NCI-H446 (cell line): ENCODE measurements around the gene TMEM120B.
A peak's percentile ranks its signal among the peaks of the same experiment; 100 is the strongest.
"Not testable (repeated sequence)": the region's sequence is repeated elsewhere in the genome, so short reads cannot be mapped to it uniquely, and the experiment has no call there.

Source experiments
- DNase-seq, 2 experiments: peaks; one replicate each; lab custom pipeline; 2025; lab: John Stamatoyannopoulos, UW

Gene TMEM120B

GRCh38 chr12:121709478-121709961 lies 3.0 kb upstream of the TMEM120B start:
- DNase-seq, result no peak

- no peak for DNase-seq
Measured at GRCh38 chr12:121711361-121712189, 977 bp upstream of the TMEM120B start.

DNA sequence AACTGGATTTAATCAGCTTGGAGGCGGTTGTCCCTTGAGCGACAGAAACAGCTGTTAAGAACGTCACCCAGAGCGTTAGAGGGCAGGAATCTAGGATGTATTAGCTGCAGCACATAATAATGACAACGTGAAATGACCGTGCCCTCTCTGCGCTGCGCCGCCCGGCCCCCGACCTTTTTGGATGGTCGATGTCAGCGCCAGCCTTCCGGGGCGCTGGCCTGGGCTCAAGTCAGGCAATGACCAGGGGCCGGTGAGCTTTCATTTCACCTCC lies 427 bp upstream of the TMEM120B start:
- DNase-seq, result no peak

GRCh38 chr12:121713257-121713777 lies 765 bp downstream of the TMEM120B start:
- DNase-seq, result no peak

GRCh38 chr12:121713793-121714192 lies 1.2 kb downstream of the TMEM120B start:
- DNase-seq, result no peak

DNA sequence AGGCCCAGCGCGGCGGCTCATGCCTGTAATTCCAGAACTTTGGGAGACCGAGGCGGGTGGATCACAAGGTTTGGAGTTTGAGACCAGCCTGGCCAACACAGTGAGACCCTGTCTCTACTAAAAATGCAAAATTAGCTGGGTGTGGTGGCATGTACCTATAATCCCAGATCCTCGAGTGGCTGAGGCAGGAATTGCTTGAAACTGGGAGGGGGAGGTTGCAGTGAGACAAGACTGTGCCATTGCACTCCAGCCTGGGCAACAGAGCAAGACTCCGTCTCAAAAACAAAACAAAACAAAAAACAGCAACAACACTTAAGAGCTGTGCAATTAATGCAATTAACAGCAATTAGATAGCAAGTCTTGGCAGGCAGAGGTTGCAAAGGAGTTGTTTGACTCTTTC lies 2.5 kb downstream of the TMEM120B start:
- not testable (repeated sequence) for DNase-seq

- DNase-seq, result no peak
Measured at GRCh38 chr12:121715862-121716435, 3.4 kb downstream of the TMEM120B start.

DNA sequence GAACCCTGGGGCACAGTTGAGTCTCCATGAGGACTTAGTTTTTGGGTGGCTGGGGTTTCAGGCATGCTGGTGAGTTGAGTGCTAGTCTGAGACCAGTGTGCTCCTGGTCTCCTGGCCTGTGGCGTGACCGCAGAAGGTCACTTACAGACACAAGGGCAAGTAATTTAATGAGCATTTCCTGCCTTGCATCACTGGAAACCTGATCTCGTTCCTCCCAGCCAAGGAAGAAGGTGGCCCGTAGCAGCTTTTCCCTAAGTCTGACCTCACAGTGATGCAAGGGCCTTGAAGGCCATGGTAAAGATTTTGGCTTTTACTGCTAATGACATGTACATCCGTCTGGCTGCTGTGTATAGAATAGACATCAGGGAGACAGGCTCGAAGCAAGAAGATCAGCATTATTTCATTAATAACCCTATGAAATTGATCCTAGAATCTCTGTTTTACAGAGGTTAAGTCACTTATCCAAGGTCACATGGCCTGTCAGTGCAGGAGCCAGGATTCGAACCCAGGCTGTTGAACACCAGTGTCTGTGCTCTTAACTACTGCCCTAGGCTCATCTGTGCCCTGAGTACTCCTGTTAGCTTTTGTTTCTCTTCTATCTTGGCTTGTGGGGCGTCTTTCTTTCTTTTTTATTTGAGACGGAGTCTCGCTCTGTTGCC lies 4.6 kb downstream of the TMEM120B start:
- DNase-seq, result no peak

GRCh38 chr12:121718653-121719239 lies 6.2 kb downstream of the TMEM120B start:
- peak in 1 of 2 experiments; percentile 8 for DNase-seq

DNA sequence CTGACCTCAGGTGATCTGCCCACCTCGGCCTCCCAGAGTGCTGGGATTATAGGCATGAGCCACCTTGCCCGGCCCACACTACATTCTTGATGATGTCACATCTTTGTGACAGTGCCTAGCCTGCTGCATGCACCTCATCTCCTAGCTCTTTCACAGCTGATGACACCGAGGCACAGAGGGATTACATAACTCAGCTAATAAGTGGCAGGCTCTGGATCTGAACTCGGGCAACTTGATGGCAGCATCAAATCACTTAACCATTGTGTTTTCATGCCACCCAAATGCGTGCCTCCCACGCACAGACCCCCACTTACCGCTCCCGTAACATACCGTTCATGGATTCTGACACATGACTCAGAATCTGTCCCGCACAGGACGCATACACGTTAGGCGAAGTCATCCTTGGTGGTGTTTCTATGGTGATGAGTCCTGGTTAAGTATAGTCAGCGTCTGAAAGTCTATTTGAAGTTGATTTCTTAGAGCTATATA lies 7.4 kb downstream of the TMEM120B start:
- DNase-seq, result no peak

DNA sequence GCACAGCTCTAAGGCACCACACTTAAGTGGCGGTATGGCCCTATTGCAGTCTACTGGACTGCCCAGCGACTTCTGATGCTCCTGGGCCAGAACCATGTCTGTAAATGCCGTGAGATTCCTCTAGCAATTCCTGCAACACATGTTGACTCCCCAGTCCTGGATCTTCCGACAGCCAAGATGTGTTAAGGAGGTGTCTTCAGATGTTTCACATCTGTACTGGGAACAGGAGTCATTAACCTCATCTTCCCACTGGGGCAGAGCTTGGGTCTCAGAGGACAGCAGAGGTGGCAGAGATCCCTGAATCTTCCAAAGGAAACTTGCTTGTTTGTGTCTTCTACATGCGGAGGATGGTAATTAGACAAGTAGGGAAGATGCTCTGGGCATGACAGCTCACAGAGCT lies 8.2 kb downstream of the TMEM120B start:
- no peak for DNase-seq

GRCh38 chr12:121722511-121722910 lies 10.0 kb downstream of the TMEM120B start:
- no peak for DNase-seq

GRCh38 chr12:121723200-121723599 lies 10.6 kb downstream of the TMEM120B start:
- no peak for DNase-seq

DNA sequence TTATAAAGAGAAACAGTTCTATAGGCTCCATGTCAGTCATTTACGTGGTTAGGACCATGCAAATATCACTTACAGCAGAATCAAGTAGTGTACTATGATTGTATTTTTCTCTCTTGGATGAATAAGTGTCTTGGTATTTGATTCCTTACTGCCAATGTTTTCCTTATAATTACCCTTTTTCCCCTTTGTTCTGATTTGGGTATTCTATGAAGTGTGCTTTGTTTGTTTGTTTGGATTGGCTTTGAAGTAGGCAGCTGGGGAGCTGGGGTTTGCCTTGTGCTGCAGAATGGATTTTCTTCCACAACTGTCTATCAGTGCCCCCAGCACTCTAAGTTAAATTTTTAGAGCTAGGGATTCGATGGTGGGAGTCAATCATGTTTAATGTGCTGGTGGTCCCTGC lies 12.4 kb downstream of the TMEM120B start:
- no peak for DNase-seq

DNA sequence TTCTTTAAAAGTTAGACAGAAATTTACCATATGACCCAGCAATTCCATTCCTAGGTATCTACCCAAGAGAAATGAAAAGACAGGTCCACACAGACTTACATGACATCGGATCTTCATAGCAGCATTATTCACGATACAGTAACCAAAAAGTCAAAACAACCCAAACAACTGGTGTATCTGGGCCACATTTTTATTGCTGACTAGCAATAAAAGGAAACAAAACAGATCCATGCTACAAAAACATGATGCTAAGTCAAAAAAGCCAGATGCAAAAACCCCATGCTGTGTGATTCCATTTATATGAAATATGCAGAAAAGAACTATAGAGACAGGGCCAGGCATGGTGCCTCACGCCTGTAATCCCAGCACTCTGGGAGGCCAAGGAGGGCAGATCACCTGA lies 12.9 kb downstream of the TMEM120B start:
- DNase-seq, result no peak

- no peak for DNase-seq
Measured at GRCh38 chr12:121729021-121729420, 16.5 kb downstream of the TMEM120B start.

- DNase-seq, result no peak
Measured at GRCh38 chr12:121731473-121731872, 18.9 kb downstream of the TMEM120B start.

- no peak for DNase-seq
Measured at GRCh38 chr12:121733849-121734248, 21.3 kb downstream of the TMEM120B start.

DNA sequence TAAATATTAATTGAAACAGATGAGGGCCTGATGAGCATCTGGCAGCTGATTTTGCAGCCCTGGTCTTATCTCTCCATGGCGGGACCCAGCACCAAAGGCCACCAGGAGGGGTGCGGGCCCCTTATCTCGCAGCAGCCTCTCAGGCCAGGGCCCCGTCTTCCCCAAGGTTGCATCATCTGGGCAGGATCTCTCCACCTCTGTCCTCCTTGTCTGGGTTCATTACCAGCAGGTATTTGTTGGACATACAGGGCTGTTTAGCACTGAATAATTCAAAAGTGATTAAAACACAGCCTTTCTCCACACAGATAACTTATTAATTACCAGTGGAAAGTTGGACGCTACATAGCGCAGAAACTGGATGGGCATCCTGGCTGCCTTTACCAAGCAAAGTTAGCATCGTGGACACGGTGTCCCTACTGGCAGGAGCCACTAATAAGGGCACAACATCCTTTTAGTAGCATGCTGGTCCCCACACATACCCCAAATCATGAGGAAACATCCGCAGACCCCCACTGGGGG lies 25.8 kb downstream of the TMEM120B start:
- no peak for DNase-seq

DNA sequence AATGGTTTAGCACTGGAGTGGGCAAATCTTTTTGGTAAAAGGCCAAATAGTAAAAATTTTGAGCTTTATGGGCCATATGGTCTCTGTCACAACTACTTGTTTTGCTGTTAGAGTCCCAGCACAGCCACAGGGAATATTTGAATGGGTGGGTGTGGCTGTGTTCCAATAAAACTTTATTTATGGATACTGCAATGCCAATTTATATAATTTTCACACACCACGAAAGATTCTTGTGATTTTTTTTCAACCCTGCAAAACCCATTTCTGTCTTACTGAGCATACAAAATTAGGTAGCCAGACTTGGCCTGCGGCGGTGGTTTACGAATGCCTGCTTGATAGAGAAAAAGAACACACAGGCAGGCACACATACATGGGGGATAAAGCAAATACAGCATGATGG lies 28.3 kb downstream of the TMEM120B start:
- DNase-seq, result peak in 1 of 2 experiments; percentile 39

- DNase-seq, result no peak
Measured at GRCh38 chr12:121741743-121742142, 29.2 kb downstream of the TMEM120B start.

- not testable (repeated sequence) for DNase-seq
Measured at GRCh38 chr12:121745545-121745944, 33.0 kb downstream of the TMEM120B start.
